ENCODE results near the gene TP53INP2.
"Not testable (repeated sequence)": the region's sequence is repeated elsewhere in the genome, so short reads cannot be mapped to it uniquely, and the experiment has no call there.

The TP53INP2 gene

DNA sequence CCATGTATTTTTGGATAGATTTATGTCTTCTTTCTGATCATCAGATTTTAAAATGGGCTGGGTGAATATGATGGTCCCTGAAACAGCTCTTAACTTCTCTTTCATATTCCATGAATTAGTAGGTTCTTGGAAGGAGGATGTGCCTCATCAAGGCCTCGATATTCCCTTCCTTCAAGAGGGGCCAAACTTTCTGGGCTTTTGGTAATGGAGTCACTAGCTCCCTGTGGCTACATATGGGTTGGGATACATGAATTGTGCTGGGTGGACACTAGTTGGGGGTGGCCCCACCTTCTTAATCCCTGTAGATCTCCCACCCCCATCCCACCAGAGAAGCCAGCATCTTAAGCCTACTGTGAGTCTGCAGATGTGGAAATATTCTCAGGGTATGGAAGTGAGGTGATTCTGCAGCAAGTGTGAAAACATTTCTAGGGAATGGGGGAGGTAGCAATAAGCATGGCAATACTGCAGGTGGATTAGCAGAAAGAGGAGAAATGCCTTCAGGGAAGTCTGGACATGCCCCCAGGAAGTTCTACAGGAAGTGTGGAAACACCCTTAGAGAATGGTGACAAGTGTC lies 2.2 kb downstream of the TP53INP2 start:
- no peak for DNase-seq

DNA sequence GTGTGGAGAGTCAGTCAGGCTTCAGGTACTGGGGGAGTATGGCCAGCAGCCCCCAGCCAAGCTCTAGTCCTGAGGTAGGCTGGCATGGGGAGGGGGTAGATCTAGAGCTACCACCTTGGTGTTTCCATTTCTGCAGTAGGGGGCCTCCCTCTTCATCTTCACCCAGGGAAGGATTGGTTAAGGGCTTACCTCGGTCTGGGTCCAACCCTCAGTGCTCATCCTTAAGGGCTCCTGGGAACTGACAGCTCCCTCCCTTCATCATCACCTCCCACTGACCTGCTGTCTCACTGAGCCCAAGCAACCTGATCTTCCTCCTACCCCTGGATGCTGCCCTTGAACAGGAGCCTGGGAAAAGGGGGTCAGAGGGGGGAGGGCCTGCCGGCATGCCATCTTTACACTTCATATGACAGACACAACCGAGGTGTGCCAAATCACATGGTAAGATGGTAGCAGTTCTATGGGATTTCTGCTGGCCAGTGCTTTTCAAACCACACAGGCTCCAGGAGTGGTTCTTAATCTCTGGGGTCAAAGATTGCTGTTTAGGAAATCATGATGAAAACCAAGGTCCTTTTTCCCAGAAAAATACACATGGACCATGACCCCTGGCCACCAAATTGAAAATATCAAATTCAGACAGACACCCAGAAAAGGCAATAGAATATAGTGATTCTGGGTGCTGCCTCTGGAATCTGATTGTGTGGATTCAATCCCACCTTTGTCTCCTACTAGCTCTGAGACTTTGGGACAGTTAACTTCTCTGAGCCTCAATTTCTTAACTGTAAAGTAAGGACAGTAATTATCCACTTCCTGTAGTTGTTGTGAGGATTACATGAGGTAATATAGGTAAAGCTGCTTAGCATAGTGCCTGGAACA lies 3.0 kb downstream of the TP53INP2 start:
- DNase-seq: no peak

- DNase-seq: peak; percentile 56
Measured at GRCh38 chr20:34708621-34709043, 4.5 kb downstream of the TP53INP2 start.

DNA sequence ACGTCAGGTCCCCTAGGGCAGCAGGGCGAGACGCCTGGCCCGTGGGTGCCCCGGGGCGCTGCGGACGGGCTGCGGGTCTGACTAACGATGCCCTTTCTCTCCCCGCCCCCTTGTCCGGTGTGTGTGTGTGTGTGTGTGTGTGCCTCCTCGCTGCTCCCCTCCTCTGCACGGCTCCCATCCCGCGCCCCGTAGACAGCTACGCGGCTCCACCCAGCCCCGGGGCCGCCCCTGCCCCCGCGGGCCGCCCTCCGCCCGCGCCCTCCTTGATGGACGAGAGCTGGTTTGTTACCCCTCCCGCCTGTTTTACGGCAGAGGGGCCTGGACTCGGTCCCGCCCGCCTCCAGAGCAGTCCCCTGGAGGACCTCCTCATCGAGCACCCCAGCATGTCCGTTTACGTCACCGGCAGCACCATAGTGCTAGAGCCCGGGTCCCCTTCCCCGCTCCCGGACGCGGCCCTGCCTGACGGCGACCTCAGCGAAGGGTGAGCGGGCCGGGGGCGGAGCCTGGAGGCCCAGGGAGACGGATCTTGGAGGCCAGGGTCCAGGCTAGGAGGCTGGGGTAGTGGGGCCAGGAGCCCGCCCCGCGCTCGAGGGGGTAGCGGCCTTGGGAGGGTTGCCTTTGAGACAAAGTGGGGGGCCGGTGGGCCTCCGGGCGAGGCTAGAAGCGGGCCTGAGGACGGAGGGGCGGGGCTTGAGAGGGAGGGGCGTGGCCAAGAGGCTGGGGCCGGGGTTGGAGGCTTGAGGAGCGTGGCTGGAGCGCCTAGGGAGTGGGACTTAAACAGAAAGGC lies 5.1 kb downstream of the TP53INP2 start:
- DNase-seq: peak; percentile 80

- peak; percentile 80 for DNase-seq
Measured at GRCh38 chr20:34709831-34710567, 5.9 kb downstream of the TP53INP2 start.

DNA sequence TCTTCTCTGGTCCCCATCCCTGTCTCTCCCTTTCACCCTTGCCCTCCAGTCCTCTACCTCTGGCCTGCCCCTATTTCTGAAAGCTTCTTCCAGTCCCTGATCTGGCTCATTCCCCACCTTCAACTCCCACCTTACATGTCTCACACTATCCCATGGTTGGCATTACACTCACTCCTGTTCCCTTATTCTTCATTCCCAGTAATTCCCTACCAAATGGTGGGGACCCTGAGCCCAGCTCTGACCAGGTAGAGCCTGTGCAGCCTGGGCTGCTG lies 6.4 kb downstream of the TP53INP2 start:
- DNase-seq: no peak

GRCh38 chr20:34710861-34711574 lies 6.9 kb downstream of the TP53INP2 start:
- DNase-seq: no peak

DNA sequence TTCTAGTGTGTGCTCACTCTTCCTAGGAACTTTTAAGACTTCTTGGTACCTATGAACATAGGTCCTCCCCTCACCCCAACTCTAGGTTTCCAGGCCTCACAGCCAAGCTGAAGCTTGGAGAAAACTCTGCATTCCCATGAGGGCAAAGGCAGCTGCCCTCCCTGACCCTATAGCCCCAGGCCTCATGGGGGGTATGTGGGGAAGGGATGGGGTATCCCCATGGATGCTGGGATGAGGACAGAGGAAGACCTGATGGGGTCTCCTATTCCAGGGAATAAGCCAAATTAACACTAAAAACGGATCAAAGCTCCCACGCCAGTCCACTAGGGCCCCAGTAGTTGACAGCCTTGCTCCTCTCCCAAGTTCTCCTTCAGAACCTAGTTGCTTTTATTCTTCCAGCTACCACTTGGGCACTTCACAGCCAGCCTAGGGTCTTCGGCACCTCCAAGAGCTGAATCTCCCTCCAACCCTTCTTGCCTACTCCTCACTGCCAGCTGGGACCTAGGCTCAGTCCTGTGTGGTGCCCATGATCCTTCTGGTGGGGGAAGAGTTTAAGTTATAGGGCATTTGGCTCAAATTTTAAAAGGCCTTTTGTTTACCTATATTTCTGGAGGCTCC lies 7.8 kb downstream of the TP53INP2 start:
- no peak for DNase-seq

DNA sequence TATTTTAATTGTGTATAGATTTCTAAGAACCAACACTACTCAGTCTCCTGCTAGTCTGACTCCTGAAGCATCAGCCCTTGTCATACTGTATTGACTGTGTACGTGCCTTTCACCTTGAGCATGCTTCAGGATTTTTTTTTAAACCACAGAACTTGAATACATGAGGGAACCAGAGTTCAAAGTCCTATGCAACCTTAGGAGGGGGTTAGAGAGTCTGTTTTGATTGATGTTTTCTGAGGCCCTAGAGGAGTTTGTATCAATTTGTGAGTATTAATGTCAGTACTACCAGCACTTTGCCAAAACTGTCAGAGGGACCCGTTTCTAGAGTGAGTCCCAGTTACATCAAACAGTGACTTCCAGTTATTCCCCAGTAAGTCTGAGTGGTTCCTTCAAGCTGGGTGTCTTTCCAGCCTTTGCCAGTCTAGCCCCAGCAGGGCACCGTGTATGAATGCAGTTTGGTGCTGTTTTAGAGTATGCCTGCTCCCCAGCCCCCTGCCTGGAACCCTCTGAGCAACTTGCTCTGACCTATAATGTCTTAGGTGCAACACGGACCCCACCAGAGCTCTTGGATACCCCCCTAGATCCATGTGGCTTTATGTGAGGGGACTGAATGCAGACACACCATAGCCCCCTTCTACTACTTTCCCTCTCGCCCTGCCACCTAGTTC lies 8.5 kb downstream of the TP53INP2 start:
- DNase-seq: no peak

- no peak for DNase-seq
Measured at GRCh38 chr20:34713194-34713943, 9.2 kb downstream of the TP53INP2 start.

DNA sequence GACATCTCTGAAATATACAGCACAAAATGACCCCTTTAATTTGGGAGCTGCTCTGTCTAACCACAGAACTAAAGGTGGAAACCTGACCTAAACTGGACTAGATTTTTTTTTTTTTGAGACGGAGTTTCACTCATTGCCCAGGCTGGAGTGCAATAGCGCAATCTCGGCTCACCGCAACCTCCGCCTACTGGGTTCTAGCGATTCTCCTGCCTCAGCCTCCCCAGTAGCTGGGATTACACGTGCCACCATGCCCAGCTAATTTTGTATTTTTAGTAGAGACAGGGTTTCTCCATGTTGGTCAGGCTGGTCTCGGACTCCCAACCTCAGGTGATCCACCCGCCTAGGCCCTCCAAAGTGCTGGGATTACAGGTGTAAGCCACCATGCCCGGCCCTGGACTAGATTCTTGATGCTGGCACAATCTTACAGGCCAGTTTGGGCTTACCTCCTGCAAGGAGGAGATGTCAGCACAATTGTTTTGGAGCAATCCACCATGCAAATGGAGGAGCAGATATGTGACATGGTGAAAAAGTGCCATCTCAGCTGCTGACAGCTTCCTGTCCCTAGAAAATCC lies 9.9 kb downstream of the TP53INP2 start:
- DNase-seq: not testable (repeated sequence)

- DNase-seq: no peak
Measured at GRCh38 chr20:34715384-34715783, 11.2 kb downstream of the TP53INP2 start.

- DNase-seq: no peak
Measured at GRCh38 chr20:34716921-34717229, 12.7 kb downstream of the TP53INP2 start.

- DNase-seq: no peak
Measured at GRCh38 chr20:34717230-34718095, 13.3 kb downstream of the TP53INP2 start.

DNA sequence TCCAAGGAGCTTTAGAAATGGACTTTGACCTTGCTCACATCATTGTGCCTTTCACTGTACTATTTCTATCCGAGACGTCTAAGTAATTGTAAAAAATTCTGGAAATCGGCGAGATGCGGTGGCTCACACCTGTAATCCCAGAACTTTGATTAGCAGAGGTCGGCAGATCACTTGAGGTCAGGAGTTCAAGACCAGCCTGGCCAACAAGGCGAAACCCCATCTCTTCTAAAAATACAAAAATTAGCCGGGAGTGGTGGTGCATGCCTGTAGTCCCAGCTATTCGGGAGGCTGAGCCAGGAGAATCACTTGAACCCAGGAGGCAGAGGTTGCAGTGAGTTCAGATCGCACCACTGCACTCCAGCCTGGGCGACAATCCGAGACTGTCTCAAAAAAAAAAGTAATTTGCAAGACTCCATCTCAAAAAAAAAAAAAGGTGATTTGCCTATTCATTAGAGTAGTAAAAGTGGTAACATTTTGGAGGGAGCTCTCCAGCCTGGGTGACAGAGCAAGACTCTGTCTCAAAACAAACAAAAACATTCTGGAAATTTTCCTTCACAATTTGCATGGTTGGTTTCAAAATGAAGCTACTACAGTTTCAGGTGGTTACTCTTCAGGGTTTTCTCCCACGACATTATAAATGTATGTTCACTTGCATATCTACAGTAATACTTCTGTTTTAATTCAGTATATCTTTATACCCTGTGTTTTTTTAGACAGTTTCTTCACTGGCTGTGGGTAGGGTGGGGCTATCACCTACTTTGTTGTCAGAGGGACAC lies 15.3 kb downstream of the TP53INP2 start:
- not testable (repeated sequence) for DNase-seq

DNA sequence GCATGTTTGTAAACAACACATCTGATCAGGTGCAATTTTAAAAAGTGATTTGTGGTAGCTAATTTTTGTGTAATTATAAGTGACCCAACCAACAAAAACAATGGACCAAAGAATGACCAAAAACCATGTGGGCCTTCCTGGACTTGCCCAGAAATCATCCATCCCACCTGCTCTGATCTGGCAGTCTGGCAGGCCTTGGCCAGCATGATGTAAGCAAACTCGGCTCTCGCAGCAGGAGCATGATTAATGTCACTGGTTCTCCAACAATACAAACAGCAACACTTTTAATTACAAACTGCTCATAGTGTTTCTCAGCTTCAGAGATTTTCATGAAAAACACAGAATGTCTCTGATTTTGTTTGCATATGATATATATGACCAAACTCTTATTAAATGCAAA lies 16.1 kb downstream of the TP53INP2 start:
- no peak for DNase-seq

DNA sequence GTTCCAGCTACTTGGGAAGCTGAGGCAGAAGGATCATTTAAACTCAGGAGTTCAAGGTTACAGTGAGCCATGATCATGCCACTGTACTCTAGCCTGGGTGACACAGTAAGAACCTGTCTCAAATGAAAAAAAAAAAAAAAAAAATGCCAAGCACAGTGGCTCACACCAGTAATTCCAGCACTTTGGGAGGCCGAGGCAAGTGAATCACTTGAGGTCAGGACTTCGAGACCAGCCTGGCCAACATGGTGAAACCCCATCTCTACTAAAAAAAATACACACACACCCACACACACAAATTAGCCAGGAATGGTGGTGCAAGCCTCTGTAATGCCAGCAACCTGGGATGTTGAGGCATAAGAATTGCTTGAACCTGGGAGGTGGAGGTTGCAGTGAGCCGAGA lies 18.4 kb downstream of the TP53INP2 start:
- DNase-seq: not testable (repeated sequence)

- DNase-seq: no peak
Measured at GRCh38 chr20:34724172-34724571, 20.0 kb downstream of the TP53INP2 start.

DNA sequence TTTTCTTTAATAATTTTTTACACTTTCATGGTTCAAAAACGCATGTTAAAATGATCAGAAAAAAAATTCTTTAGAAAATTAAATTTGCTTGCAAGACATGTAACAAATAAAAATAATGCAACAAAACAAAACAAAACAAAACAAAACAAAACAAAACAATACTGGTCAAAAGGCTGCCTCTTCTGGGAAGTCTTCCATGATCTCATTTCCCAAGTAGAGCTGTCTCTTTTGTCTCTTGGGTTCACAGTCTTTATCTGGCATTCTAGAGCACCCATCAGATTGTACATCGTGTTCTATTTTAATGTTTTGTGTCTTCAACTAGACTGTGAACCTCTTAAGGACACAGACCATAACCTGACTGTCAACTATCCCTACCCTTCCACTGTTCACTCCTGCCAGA lies 25.3 kb downstream of the TP53INP2 start:
- DNase-seq: no peak
